Activated CD8-positive, alpha-beta memory T cell treated with anti-CD3 and anti-CD28 coated beads for 1 hour (primary cell): ENCODE data around the gene ETS1.
A peak's percentile ranks its signal among the peaks of the same experiment; 100 is the strongest.

Experiments
- DNase-seq, 2 donors: peaks; one replicate each; pipeline ENCODE4 v3.0.0-alpha.2; 2020; ENCODE audit warnings: low read depth in 1 of 2; ENCODE audit errors: extremely low read depth in 1 of 2

The ETS1 gene

GRCh38 chr11:128490092-128490491 lies 97.3 kb downstream of the ETS1 start:
- no peak for DNase-seq

GRCh38 chr11:128488471-128488870 lies 98.9 kb downstream of the ETS1 start:
- no peak for DNase-seq

- no peak for DNase-seq
These were observed 99.4 kb downstream of the ETS1 start for GRCh38 chr11:128487978-128488377.

- DNase-seq: no peak
These were observed 103.2 kb downstream of the ETS1 start for GRCh38 chr11:128484172-128484571.

GRCh38 chr11:128483211-128483788 lies 104.1 kb downstream of the ETS1 start:
- DNase-seq: no peak

GRCh38 chr11:128482512-128483191 lies 104.7 kb downstream of the ETS1 start:
- DNase-seq: no peak

- no peak for DNase-seq
These were observed 105.3 kb downstream of the ETS1 start for GRCh38 chr11:128482092-128482491.

- DNase-seq: no peak
These were observed 106.2 kb downstream of the ETS1 start for GRCh38 chr11:128481135-128481534.

GRCh38 chr11:128480665-128481064 lies 106.7 kb downstream of the ETS1 start:
- DNase-seq: no peak

- DNase-seq: no peak
These were observed 107.3 kb downstream of the ETS1 start for GRCh38 chr11:128480066-128480465.

GRCh38 chr11:128479144-128479543 lies 108.2 kb downstream of the ETS1 start:
- no peak for DNase-seq

GRCh38 chr11:128478305-128478704 lies 109.1 kb downstream of the ETS1 start:
- no peak for DNase-seq

GRCh38 chr11:128477811-128478210 lies 109.5 kb downstream of the ETS1 start:
- DNase-seq: no peak

GRCh38 chr11:128477278-128477677 lies 110.1 kb downstream of the ETS1 start:
- DNase-seq: no peak

- DNase-seq: peak in 1 of 2 donors; percentile 54
These were observed 110.6 kb downstream of the ETS1 start for GRCh38 chr11:128476729-128477128.

- DNase-seq: no peak
These were observed 111.3 kb downstream of the ETS1 start for GRCh38 chr11:128476049-128476448.

- DNase-seq: no peak
These were observed 113.1 kb downstream of the ETS1 start for GRCh38 chr11:128474036-128474874.

GRCh38 chr11:128473636-128474035 lies 113.7 kb downstream of the ETS1 start:
- no peak for DNase-seq

- no peak for DNase-seq
These were observed 114.9 kb downstream of the ETS1 start for GRCh38 chr11:128472128-128473089.

- DNase-seq: no peak
These were observed 116.2 kb downstream of the ETS1 start for GRCh38 chr11:128471138-128471661.
